NCI-H82 (cell line): Measurements from ENCODE around the gene ATP2B1.

Source experiments
- DNase-seq: peaks from one replicate; lab custom pipeline; 2025; lab: John Stamatoyannopoulos, UW

ATP2B1 gene

DNA sequence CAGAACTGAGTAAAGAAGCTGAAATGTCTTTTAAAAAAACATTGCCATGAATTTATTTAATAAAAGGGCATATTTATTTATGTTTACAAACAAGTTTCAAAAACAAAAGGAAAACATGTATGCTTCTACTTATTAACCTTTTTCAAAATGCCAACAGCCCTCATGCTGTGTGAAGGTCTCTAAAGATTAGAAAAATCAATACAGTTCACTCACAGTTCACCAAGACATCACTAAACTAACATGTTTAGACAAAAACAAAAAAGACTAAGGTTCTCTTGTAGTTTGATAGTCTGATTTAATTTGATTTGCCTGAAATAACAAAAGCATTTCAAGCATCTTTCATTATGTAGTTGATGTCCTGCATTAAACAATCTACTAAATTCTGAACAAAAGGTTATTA lies 118.9 kb downstream of the ATP2B1 start:
- DNase-seq = no peak

DNA sequence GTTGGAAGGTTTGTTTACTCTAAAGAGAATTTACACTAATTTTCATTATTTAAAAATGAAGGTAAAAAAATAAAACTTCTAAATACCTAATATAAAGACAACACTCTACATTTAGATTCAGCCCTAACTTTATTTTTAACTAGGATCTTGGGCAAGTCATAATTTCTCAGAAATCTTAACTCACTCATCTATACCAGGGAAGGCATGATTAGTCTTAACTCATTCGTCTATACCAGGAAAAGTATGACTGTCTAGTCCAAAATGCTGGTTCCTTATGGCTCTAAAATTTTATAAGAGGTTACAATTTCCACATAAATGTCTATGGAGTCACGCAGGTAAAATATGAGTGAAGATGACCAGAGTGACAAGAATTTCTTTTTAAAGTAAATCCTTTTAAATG lies 130.1 kb downstream of the ATP2B1 start:
- no peak for DNase-seq

DNA sequence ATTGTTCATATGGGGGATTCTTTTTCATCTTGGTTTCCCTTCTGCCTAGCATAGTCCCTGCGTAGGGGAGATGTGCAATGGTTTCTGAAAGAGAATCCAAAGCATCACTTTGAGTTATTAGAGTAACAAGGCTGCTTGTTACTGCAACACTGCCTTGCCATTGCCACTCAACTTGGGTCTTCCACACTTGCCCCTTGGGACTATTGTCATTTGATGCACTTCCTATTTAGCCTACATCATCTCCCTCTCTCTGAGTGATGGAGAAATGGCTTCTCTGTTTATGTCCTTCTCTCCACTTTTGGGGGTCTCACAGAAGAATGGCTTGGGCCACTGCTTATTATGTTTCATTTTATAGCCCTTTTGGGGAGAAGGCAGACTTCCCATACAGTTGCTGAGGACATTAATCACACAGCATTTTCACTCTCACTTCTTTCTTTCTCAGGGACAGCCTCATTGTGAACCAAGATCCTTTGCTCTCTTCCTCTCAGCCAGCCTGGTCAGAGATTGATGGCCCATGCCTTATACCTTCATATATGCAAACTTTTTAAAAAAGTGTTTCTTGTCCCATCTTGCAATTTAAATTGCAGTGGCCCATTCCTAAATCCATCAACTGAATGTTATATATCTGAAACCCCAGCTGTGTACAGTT lies 131.9 kb downstream of the ATP2B1 start:
- no peak for DNase-seq

DNA sequence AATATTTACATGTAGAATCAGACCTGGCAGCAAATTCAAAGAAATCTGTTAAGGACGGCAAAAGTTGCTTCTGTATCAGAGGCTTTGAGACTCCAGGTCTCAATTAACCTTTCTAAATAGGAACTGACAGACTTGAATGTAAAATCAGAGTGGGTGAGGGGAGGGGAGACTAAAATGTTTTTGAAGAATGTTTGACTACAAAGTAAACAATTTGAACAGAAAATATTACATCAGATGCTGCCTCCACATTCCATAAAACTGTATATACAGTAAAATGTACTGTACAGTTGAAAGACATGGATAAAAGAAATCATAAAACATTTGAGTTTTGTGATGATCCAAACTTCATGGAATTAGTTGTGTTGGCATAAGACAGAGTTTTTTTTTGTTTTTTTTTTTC lies 133.3 kb downstream of the ATP2B1 start:
- no peak for DNase-seq

DNA sequence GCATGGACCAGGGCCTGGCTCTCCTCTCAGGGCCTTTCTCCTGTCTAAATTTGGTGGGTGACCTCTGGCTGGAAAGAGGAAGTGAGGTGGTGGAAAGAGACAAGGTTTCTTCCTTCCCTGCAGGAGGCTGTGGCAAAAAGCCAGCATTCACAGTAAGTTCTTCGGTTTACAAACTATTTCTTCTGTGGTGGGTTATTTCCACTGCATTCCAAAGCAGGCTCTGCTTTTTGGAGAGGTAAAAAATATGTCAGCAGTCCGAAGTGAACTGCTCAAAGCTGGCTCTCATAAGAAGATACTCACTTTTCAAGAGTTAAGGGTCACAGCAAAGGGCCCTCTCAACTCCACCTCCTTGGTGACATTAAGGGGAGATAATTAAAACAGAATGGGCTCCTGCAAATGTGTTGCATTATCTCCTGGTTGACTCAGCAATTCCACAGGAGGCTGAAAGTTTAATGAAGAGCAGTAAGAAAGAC lies 133.9 kb downstream of the ATP2B1 start:
- DNase-seq = no peak

DNA sequence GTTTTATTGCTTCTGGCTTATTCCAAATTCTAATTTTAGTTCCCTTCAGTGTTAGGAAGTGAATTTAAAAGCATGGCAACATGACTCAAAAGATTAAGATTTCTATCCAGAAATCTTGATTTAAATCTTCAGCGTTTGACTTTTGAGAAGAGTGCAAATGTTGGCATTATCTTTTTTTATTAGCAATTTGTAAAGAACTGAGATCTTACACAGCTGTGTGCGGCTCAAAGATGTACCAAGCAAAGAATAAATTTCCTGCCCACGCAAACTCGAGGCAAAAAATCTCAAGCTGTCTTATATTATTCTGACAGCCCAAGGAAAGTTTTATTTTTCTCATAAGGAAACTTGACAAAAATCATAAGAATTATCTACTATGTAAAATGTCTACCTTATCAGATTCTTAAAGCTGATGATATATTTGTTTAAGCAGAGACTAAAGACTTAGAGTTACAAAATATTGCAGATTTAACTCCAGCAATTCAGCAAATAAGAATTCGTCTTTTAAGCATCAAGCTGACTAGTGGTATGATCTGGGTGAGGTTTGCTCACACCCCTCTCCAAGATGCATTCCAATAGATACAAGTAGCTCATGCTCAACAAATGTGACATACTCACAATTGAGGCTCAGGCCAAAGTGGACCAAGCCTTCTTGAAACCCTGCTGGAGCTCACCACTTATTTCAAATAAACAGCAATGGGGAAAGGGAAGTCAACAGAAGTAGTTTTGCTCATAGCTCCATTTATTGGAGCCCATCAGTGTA lies 135.4 kb downstream of the ATP2B1 start:
- no peak for DNase-seq

DNA sequence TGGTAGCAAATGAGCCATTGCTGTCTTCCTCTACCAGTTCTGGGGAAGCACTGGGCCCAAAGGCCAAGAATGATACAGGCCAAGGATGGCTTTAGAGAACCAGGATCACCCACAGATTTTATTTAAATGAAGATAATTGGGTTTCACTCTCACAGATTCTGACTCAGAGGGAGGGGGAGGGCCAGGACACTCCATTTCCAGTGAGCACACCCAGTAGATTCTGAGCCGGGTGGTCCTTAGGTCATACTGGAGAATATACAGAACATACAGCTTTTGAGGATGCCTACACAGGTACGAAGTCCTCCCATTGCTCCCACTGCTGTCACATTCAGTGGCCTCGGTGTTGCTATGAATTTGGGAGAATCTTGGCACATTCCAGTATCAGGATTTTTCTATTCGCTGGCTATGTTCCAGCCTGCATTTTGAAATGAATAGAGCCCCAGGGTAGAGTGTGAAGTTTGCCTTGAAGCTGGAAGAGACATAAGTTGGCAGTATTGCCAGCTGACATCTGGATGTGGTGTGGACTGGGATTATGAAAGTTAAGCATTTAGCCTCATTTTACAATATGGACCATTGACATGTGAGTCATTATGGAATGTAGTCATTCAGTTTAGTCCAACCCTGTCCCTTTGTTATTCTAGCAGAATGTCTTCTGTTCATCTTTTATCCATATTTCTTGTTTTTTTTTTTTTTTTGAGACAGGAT lies 137.0 kb downstream of the ATP2B1 start:
- no peak for DNase-seq

DNA sequence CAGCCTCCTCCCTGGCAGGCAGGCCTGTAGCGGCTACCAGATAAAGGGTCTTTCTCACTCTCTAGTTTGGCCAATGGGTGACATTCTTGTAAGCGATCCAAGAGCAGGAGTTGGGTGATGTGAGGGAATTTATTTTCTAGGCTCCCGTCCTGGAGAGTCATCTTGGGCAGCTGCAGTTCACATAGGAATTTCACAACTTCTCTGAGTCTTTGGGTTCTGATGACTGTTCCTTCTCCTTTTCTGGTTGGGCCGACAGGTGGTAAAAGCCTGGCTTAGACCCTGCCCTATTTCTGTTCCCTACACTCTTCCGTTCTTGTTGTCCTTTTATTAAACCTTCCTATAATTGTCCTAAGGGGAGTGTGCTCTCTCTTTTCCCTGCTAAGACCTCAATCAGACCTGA lies 140.2 kb downstream of the ATP2B1 start:
- no peak for DNase-seq

DNA sequence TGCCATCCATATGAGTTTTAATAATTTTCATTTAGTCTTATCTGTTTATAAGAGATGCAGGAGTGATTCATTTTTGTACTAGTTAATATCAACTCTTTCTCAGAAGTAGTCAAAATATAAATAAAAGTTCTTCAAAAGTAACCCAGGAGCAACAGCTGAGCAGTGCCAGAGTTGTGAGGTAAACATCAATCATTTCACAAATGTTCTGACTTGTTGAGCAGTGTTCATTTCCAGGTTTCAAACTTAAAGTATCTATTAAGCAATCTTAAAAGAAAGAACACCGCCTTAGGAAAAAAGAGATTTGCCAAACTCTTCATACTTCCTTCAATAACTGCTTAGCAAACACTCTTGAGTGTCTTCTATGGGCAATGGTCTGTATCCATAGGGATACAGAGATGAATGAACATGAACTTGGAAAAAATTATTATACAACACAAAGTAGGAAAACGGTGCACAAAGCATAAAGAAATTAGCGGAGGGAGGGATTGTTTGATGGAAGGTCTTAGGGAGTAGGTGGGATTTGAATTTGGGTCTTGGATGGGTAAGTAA lies 140.9 kb downstream of the ATP2B1 start:
- DNase-seq = no peak

DNA sequence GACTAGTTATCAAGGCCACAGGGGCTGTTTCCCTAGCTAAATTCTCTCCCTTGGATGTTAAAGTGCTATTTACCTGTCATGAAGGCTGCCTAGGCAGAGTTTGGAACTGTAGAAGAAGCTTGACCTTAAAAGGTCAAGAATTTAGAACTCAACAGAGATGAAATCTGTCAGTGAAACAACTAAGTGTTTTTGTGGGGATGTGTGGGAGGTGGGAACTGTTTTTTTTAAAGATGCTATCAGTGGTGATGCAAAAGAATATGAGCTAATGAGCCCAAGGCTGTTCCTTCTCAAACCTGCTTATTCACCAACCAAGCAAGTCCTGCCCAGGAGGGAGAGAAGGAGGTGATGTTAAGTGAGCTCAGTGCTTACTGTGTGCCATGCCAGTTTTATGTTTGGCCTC lies 142.0 kb downstream of the ATP2B1 start:
- no peak for DNase-seq

DNA sequence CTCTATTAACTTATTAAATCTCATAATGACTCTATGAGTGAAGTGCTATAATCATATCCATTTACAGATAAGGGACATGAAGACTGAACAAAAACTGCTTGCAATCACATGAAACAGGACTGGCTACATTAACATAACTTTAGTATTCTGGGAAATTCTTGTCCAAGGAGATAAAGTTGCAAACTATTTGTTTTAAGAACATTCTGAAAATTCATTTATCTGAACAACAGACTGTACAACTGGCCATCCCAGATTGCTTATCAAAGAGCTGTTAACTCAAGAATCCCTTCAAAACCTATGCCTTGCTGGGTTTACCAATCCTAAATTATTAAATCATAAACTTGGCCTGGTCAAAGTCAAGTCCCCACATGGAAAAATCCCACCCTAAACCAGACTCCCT lies 143.6 kb downstream of the ATP2B1 start:
- no peak for DNase-seq

DNA sequence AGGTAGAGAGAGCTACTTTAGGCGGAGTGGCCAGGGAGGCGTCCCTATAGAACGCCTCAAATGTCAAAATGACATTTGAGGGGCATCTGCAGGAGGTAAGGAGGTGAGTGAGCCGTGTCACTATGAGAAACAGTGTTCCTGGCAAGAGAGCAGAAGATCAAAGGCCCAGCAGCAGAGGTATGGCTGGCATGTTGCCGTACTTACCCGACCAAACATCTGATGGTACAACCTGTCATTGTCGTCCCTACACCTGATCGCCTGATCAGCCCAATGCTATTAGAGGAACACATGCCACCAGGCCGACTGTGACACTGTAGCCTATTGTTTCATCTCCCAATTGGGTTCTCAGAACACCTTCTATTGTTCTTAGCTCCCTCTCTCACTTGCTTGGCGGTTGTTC lies 148.9 kb downstream of the ATP2B1 start:
- DNase-seq = no peak

DNA sequence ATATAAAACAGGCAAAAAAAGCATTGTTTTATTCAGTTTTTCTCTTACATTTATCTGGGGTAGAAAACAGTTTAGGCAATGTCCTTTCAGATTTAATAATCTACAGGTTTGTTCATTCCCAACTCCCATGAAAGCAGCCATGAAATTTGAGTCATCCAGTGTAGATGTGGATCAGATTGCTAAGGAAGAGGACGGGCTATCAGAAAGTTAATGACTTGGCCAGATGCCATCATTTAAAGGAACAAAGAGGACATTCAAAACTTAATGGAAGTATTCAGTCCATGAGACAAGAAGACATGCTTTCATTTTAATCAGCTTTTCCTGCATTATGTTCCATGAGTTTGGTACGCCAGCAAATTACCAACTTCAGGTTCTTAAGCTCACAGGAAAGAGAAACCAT lies 151.7 kb downstream of the ATP2B1 start:
- DNase-seq = peak; percentile 32

DNA sequence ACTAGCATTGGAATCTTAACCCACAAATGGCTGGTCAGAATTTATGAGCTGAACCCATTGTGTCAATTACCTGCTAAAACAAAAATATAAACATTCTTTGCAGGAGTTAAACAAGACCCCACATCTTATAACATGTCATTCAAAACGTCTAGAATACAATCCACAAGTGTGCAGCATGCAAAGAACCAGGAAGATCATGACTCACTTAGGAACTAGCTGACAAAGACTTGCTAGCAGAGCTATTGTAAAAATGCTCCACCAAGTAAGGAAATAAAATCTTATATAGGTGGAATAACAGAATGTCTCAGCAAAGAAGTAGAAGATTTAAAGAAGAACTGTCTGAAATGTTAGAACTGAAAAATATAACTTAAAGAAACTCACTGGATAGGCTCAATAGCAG lies 156.3 kb downstream of the ATP2B1 start:
- DNase-seq = no peak

DNA sequence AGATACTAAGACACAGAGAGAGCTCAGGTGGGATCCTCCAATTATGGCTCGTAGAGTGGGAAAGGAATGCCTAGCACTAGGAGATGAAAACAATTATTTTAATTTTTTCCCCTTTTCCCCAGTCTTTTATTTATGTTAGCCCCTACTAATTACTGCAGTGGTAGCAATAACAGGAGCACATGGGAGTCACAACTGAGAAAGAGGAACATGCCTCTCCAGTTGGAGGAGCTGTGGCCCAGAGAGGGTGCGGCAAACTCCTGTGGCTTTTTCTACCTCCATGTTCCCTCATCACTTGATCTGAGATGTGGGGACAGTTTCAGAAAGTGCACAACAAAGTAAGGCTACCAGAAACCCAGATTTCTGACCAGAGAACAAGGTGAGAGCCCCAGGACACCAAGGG lies 156.9 kb downstream of the ATP2B1 start:
- DNase-seq = no peak

DNA sequence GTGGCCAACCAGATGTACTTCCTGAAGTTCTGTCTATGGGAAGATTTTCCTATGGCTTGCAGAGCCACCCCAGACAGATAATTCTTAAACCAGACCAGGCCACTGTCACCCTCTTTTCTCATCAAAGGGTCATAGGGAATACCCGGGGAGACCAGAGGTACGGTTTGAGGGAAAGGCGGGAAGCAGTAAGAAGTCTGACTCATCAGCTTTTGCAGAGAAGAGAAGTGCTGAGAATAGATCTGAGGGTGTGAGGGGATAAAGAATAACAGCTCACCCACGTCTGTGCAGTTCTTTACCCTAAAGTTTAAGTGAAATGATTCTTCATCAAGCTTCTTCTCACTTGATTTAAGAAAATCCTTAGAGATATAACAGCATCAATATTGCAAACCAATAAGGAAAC lies 161.5 kb downstream of the ATP2B1 start:
- DNase-seq = no peak

DNA sequence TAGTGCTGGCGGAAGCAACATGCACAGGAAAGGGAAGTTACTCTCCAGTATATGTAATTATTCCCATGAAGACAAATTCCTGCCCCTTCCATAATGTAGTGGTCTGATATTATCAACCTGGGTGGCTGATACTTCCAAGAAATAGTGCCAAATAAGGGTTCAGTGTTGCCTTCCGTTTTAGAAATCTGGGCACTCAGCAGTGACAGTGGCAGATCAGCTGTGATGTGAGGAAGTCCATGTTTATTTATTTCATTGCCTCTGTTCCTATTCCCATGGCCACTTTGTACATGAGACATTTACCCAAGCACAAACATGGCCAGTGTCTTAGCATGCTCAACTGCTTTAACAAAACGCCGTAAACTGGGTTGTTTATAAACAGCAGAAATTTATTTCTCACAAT lies 162.5 kb downstream of the ATP2B1 start:
- DNase-seq = no peak

DNA sequence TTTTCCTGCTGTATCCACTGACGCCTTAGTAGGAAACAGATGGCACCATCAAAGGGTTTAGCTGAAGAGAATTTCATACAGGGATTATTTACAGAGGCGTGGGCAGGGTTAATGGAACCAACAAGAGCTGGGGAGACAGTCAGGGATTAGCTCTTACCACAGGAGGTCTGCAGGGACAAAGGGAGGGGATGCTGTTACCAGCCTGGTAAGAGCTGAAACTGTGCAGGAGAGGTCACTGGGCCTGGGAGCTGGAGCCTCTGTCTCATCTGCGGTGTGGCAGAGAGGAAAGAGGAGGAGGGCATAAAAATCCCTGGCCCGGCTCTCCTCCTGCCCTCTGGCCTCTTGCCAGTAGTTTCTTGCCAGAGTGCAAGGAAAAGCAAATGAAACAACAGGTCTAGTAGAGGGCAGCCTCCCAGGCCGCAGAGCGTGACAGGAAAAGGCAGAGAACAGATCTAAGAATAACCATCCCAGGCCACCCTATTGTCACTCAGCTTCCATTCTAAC lies 163.9 kb downstream of the ATP2B1 start:
- peak; percentile 98 for DNase-seq

DNA sequence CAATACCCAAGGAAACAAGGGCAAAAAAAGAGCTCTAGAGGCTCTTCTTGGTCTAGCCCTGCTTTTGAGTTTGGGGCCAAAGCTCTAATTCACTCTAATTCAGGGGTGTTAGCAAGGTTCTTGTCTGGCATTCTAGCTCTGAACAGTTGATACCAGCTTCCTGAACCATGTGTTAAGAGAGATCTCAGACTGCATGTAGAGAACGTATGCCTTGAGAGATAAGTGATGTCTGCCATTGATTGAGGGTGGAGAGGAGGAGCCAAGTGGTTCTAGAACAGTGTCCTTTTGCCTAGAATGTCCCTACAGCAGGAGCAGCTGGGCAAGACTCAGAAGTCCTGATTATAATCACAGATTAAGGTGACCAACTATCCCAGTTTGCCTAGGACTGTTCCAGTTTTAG lies 164.6 kb downstream of the ATP2B1 start:
- DNase-seq = peak; percentile 42

DNA sequence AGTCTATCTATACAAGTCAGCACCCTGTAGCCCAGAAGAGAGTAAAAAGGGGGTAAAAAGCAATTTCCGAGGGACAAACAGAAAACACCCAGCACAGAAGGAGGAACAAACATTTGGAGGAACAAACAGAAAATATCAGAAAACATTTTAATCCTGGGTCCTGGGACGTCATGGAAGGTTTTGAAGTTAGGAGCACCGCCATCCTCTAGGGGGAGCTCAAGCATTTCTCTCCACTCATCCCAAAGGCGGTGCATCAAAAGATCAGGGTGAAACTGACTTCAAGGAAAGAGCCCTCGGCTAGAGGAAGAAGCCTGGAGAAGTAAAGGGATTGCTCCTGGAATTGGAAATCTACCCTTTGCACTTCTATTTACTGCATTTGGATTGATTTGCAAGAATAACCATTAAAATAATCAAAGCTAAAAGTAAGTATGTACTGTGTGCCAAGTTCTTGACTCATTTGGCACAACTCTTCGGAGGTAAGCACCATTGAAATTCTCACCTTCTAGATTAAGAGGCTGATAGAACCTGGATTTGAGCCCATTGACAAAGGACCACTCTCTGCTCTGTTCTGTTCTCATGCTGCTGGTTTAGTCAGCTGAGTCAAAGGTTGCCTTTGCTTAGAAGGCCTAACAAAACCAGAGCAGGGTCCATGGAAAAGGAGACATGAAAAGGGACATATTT lies 165.6 kb downstream of the ATP2B1 start:
- DNase-seq = peak; percentile 93

DNA sequence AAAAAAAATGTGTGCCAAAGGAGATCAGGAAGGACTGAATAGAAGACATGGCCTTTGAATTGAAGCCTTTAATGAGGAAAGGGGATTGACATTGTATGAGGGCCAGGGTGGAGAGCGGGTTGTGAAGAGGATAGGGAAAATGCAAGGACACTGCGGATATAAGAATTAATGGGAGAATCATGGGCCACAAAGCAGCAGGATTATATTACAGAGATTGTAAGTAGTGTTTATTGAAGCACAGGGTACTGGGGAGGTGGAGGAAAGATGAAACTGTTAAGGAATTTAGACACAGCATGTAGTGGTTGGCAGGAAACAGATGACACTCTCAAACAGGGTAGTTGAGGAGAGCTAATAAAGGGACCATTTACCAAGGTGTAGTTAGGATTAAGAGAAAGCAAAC lies 166.4 kb downstream of the ATP2B1 start:
- no peak for DNase-seq

DNA sequence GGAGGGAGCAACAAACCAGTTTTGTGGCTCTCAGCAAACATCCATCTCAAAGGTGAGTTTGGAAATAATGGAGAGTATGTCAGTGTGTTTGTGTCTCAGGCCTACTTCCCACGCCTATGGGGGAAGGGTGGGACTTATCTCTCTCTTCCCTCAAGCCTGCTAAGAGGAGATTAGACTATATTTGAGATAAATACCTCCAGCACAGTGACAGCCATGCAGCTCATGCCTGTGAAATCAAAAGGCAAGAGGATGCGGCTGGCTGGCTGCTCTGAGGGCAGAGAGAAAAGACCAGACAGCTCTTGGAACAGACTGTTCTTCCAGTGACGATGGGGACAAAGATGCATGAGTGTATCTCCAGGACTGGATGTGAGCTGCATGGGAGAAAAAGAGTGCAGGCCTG lies 168.1 kb downstream of the ATP2B1 start:
- peak; percentile 92 for DNase-seq
